Esophagus squamous epithelium (tissue), 5 donors: ENCODE measurements around the gene FRMD1. TPM values are rescaled to one million over a fixed set of nuclear protein-coding genes. Genes with fewer than 3 reads are reported as not detected.

Source experiments
- DNase-seq: peaks from one replicate; lab custom pipeline; 2025; lab: John Stamatoyannopoulos, UW
- H3K27ac ChIP-seq, 4 donors: fragments of 200-600 bp; sonication (generic); one replicate each; pipeline ENCODE4 v1.5.1; 2016 to 2019; ENCODE audit warnings: mild to moderate bottlenecking in 1 of 4
- H3K27me3 ChIP-seq, 4 donors: fragments of 200-600 bp; sonication (generic); 1 replicate in 3 of 4; 2 replicates in 1 of 4; pipeline versions ENCODE4 v1.5.1 to v1.6.0; 2017 to 2021; ENCODE audit warnings: antibody characterized with exemption in 1 of 4
- H3K36me3 ChIP-seq, 3 donors: fragments of 200-600 bp; sonication (generic); one replicate each; pipeline ENCODE4 v1.5.1; 2016 to 2019
- H3K4me1 ChIP-seq, 3 donors: fragments of 200-600 bp; sonication (generic); one replicate each; pipeline ENCODE4 v1.5.1; 2017 to 2019
- H3K4me3 ChIP-seq, 4 donors: fragments of 200-600 bp; sonication (generic); 1 replicate in 3 of 4; 2 replicates in 1 of 4; pipeline ENCODE4 v1.5.1; 2016 to 2019; ENCODE audit warnings: mild to moderate bottlenecking in 2 of 4, moderate library complexity in 1 of 4
- H3K9me3 ChIP-seq, 3 donors: fragments of 200-600 bp; sonication (generic); one replicate each; pipeline ENCODE4 v1.5.1; 2016 to 2019
- POLR2A ChIP-seq, 4 donors: fragments of 450-650 bp; IDR thresholded peaks; one replicate each; pipeline ENCODE4 v1.6.1; 2017; ENCODE audit warnings: antibody characterized with exemption in 4 of 4, mild to moderate bottlenecking in 4 of 4, moderate library complexity in 3 of 4
- WGBS, 2 donors: methylation state at CpG; one replicate each; pipeline ENCODE4 v1.1.5; 2018; 5-methylcytosine and 5-hydroxymethylcytosine counted together
- intact Hi-C: fragments of 100-400 bp; cut with DNase I; formaldehyde crosslinking; loops from one replicate; pipeline ENCODE4 v1.15.0; 2022
- total RNA-seq, 4 donors: library from RNA; depleted of rRNA; stranded (reverse); fragments of >200 nt; gene quantifications; one replicate each; pipeline ENCODE4 v1.1.0, GENCODE V29; 2016
- TF ChIP-seq, protein P1 (sequence below), 6 experiments: fragments of 450-650 bp in 4 of 6; fragments of 200-600 bp in 2 of 6; sonication (generic) in 2 of 6; IDR thresholded peaks; one replicate each; pipeline ENCODE4 v1.5.1; 2016 to 2019; ENCODE audit warnings: antibody characterized with exemption in 6 of 6, mild to moderate bottlenecking in 4 of 6, moderate library complexity in 4 of 6
- donor health status: DM: yes; HTN: yes; CAD: no.

The FRMD1 gene
- total RNA-seq, 4 donors from 2014 or later = 0.13 to 0.19 TPM; not detected in 2

DNA sequence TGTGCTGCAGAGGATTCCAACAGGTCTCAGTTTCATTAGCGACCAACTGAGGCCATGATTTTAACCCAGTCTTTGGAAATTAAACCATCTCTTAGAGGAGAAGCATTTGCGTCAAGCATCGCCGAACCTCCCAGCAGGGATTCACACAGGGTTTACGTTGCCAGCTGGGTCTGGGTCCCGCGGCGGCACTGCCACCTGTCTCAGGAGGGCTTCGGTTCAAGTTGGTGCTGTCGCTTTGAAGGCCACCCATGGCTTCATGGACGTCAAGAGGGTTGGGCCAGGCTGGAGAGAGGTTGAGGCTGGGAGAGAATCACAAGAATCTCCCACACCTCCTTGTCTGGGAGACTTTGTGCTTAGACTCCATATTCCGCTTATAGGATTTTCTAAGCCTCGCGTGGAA is 43.0 kb upstream of the FRMD1 start:
- H3K27ac ChIP-seq = no peak overlapping the region
- WGBS, 2 donors = 80 to 96% methylated on average over 8 to 9 of the region's 14 CpGs
- H3K4me1 ChIP-seq = no peaks in the 10 kb centered on the region
- no peaks in the 10 kb centered on the region for H3K36me3 ChIP-seq
- peaks cover 0 to 10% (median 0%) of the 10 kb centered on the region in 4 donors for H3K27me3 ChIP-seq
- TF ChIP-seq, protein P1, sequence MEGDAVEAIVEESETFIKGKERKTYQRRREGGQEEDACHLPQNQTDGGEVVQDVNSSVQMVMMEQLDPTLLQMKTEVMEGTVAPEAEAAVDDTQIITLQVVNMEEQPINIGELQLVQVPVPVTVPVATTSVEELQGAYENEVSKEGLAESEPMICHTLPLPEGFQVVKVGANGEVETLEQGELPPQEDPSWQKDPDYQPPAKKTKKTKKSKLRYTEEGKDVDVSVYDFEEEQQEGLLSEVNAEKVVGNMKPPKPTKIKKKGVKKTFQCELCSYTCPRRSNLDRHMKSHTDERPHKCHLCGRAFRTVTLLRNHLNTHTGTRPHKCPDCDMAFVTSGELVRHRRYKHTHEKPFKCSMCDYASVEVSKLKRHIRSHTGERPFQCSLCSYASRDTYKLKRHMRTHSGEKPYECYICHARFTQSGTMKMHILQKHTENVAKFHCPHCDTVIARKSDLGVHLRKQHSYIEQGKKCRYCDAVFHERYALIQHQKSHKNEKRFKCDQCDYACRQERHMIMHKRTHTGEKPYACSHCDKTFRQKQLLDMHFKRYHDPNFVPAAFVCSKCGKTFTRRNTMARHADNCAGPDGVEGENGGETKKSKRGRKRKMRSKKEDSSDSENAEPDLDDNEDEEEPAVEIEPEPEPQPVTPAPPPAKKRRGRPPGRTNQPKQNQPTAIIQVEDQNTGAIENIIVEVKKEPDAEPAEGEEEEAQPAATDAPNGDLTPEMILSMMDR (IDR thresholded peaks at IDR 0.05) = no peak
- TF ChIP-seq POLR2A (IDR thresholded peaks at IDR 0.05) = no peak
- H3K9me3 ChIP-seq = no peaks in the 10 kb centered on the region
- intact Hi-C loops = no loop called here
- DNase-seq = no peak
- H3K4me3 ChIP-seq = no peak overlapping the region

DNA sequence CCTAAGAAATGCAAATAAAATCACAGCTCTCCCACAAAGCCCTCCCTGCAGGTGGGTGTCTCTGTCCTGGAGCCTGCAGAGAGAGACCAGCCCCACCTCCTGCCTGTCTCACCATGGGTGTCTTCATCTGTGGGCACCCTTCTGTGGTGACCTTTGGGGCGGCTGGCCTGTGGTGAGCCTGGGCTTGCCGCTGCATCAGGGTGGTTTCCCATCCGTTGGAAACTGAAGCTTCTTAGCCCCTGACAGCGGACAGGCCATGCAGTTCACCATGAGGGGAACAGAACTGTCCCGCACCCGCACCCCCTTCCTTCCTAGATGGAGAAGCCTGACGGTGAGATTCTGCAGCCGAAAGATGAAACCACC is 42.3 kb upstream of the FRMD1 start:
- H3K4me1 ChIP-seq = no peaks in the 10 kb centered on the region
- no peaks in the 10 kb centered on the region for H3K9me3 ChIP-seq
- peaks cover 0 to 10% (median 0%) of the 10 kb centered on the region in 4 donors for H3K27me3 ChIP-seq
- no peak overlapping the region for H3K4me3 ChIP-seq
- no peaks in the 10 kb centered on the region for H3K36me3 ChIP-seq
- DNase-seq = no peak
- TF ChIP-seq, protein P1 (IDR thresholded peaks at IDR 0.05) = no peak
- no peak for TF ChIP-seq POLR2A (IDR thresholded peaks at IDR 0.05)
- intact Hi-C loops = no loop called here
- no peak overlapping the region for H3K27ac ChIP-seq
- 92 to 93% methylated on average over 2 to 3 of the region's 8 CpGs for WGBS, 2 donors

DNA sequence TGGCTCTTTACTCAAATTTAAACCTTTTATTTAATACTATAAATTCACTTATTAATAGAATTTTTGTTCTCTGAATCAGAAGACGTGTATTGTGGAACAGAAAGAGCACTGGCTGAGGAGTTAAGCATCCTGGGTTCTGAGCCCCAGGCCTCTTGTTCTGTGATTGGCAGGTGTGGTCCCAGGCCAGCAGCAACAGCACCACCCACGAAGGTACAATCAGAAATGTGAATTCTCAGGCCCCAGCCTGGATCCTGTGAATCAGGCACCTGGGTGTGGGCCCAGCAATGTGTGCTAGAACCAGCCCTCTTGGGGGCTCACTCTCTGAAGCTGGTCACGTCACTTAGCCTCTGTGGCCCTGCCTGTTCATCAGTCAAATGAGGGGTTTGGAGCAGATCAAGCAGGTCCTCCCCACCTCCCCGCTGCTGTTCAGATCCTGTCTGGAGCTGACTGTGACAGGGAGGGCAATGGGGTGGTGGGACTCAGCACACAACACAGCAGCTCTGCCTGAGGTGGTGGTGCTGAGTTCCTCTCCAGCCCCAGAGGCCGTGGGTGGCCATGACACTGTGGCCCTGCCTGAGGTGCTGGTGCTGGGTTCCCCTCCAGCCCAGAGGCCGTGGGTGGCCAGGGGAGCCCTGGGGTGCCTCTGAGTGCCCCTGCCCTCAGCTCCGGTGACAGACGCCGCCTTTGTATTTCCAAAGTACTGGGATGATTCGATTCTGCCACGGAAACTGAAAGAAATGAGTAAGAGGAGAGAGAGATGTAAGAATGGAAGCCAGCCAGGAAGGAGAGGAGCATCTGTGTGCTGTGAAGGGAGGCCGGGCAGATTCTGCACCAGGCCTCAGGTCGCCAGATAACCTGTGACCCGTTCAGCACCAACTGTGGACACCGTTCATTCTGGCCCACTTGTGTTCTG is 41.6 kb upstream of the FRMD1 start:
- Histone ChIP-seq H3K27ac (no peak overlapping the region), H3K36me3 (no peaks in the 10 kb centered on the region), H3K4me3 (no peak overlapping the region), H3K27me3 (peaks cover 0 to 7% (median 0%) of the 10 kb centered on the region in 4 donors), H3K4me1 (no peaks in the 10 kb centered on the region), H3K9me3 (no peaks in the 10 kb centered on the region)
- intact Hi-C loops = no loop called here
- TF ChIP-seq, protein P1 (IDR thresholded peaks at IDR 0.05) = no peak
- no peak for TF ChIP-seq POLR2A (IDR thresholded peaks at IDR 0.05)
- WGBS, 2 donors = 73 to 83% methylated on average over 7 to 8 of the region's 15 CpGs
- DNase-seq = no peak

DNA sequence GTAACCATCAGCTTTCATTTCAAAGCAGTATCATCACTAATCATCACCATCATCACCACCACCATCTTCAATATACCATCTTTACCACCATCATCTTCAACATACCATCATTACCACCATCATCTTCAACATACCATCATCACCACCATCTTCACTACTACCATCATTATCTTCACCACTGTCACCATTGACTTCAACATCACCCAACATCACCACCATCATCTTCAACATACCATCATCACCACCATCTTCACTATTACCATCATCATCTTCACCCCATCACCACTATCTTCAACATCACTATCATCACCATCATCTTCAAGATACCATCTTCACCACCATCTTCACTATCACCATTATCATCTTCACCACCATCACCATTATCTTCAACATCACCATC is 40.5 kb upstream of the FRMD1 start:
- Histone ChIP-seq H3K4me1 (no peaks in the 10 kb centered on the region), H3K27ac (no peak overlapping the region), H3K4me3 (no peak overlapping the region), H3K9me3 (no peaks in the 10 kb centered on the region), H3K27me3 (no peaks in the 10 kb centered on the region), H3K36me3 (no peaks in the 10 kb centered on the region)
- intact Hi-C loops = no loop called here
- DNase-seq = no peak
- no peak for TF ChIP-seq POLR2A (IDR thresholded peaks at IDR 0.05)
- TF ChIP-seq, protein P1 (IDR thresholded peaks at IDR 0.05) = no peak

DNA sequence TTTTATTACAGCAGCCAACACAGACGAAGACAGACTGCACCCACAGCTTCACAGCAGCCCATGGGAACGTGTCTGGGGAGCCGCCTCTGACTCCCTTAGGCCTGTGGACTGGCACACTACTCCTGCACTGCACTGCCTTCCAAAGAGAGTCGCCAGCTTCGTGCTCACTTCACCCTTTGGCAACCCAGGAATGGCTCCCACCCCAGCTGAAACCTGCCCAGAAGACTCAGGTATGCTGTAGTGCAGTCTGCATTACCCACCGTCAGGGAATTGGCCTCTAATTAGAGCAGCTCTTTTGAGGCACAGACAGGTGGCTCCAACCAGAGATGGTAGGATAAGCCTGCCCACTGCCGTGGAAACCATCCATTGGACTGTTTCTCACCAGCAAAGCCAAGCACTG is 39.9 kb upstream of the FRMD1 start:
- Histone ChIP-seq H3K36me3 (no peaks in the 10 kb centered on the region), H3K27ac (no peak overlapping the region), H3K4me1 (no peaks in the 10 kb centered on the region), H3K9me3 (no peaks in the 10 kb centered on the region), H3K27me3 (no peaks in the 10 kb centered on the region), H3K4me3 (no peak overlapping the region)
- DNase-seq = no peak
- no peak for TF ChIP-seq POLR2A (IDR thresholded peaks at IDR 0.05)
- intact Hi-C loops = no loop called here
- 69 to 89% methylated on average over 4 to 7 of the region's 7 CpGs for WGBS, 2 donors
